Breast epithelium (tissue), 4 donors: ENCODE measurements around the gene EPHA2. TPM values are rescaled to one million over a fixed set of nuclear protein-coding genes. Genes with fewer than 3 reads are reported as not detected.

Experiments used
- DNase-seq, 2 donors: peaks; one replicate each; pipeline ENCODE4 v3.0.0-alpha.2; 2019; ENCODE audit warnings: low spot score in 2 of 2
- H3K27ac ChIP-seq, 2 donors: fragments of 200-600 bp; sonication (generic) in 1 of 2; one replicate each; pipeline ENCODE4 v1.5.1; 2016 to 2019; ENCODE audit warnings: mild to moderate bottlenecking in 1 of 2
- H3K27me3 ChIP-seq, 2 donors: fragments of 200-600 bp; sonication (generic) in 1 of 2; one replicate each; pipeline versions ENCODE4 v1.5.1 to v1.6.0; 2017 to 2019; ENCODE audit warnings: control low read depth in 1 of 2, mild to moderate bottlenecking in 1 of 2
- H3K36me3 ChIP-seq: fragments of 200-600 bp; one replicate; pipeline ENCODE4 v1.5.1; 2019
- H3K4me1 ChIP-seq, 2 donors: fragments of 200-600 bp; sonication (generic); one replicate each; pipeline ENCODE4 v1.5.1; 2016 to 2019; ENCODE audit warnings: control low read depth in 1 of 2
- H3K4me3 ChIP-seq, 3 donors: fragments of 200-600 bp; sonication (generic); 1 replicate in 2 of 3; 2 replicates in 1 of 3; pipeline ENCODE4 v1.5.1; 2016 to 2019; ENCODE audit warnings: mild to moderate bottlenecking in 3 of 3, moderate library complexity in 2 of 3
- H3K9me3 ChIP-seq, 2 donors: fragments of 200-600 bp; sonication (generic) in 1 of 2; one replicate each; pipeline ENCODE4 v1.5.1; 2016 to 2019; ENCODE audit warnings: control low read depth in 1 of 2
- POLR2A ChIP-seq: fragments of 450-650 bp; IDR thresholded peaks from one replicate; pipeline ENCODE4 v1.6.1; 2016; ENCODE audit warnings: antibody characterized with exemption, mild to moderate bottlenecking, moderate library complexity
- POLR2AphosphoS5 ChIP-seq, 3 donors: sonication (generic); formaldehyde crosslinking; IDR thresholded peaks; one replicate each; pipeline ENCODE4 v1.6.1; 2017; ENCODE audit warnings: antibody characterized with exemption in 3 of 3
- intact Hi-C: fragments of 100-400 bp; cut with DNase I; formaldehyde crosslinking; loops from one replicate; pipeline ENCODE4 v1.15.1; 2023; ENCODE audit warnings: low total_unique reads
- total RNA-seq, 3 donors: library from RNA; depleted of rRNA; stranded (reverse); fragments of >200 nt; gene quantifications; one replicate each; pipeline ENCODE4 v1.1.0, GENCODE V29; 2016
- TF ChIP-seq, protein P1 (sequence below), 3 donors: fragments of 450-650 bp; IDR thresholded peaks; one replicate each; pipeline ENCODE4 v1.5.1; 2016 to 2017; ENCODE audit warnings: antibody characterized with exemption in 3 of 3, mild to moderate bottlenecking in 3 of 3, moderate library complexity in 3 of 3

EPHA2 gene
- total RNA-seq, 3 donors from 2014 or later = 5.8 to 18.4 (median 16.7) TPM

DNA sequence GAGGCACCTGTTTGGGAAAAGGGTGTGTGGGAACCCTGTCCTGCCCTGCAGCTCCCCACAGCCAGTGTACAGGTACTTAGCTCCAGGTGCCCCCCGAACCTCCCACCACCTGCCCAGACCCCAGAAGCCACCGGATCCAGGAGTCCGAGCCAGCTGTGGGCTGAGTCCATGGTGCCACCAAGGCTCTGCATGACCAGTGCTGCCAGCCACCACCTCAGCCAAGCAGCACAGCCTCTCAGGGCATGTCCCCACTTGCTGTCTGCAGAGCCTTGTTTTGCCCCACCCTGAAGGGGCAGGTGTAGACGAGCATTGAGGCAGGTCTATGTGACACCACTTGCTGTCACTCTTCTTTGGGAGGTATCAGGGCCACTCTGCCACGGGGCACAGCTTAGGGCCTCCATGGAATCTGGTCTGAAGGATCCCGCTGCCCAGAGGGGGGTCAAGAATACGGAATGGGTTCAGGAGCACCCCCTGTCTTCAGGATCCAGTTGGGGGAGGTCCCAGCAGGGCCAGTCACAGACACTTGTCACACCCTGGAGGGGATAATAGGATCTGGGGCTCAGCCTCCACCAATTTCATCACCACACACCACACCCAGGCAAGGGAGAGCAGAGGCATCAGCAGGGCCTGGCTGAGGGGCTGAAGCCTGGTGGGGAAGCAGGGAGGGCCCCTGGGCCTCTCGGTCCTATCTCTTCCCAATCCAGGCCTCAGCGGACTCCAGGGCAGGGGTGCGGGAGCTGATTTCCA lies 28.9 kb upstream of the EPHA2 start:
- intact Hi-C loops = loop anchor here (2.0 kb wide), 1 partner anchor 102 kb away; no protein-coding TSS in a partner anchor
- Histone ChIP-seq H3K4me1 (peaks cover 11 to 22% of the 10 kb centered on the region in 2 donors), H3K27me3 (no peaks in the 10 kb centered on the region), H3K36me3 (no peaks in the 10 kb centered on the region), H3K4me3 (no peak overlapping the region), H3K27ac (peak overlapping the region; percentile 62 to 97), H3K9me3 (no peaks in the 10 kb centered on the region)
- DNase-seq = no peak
- TF ChIP-seq, protein P1, sequence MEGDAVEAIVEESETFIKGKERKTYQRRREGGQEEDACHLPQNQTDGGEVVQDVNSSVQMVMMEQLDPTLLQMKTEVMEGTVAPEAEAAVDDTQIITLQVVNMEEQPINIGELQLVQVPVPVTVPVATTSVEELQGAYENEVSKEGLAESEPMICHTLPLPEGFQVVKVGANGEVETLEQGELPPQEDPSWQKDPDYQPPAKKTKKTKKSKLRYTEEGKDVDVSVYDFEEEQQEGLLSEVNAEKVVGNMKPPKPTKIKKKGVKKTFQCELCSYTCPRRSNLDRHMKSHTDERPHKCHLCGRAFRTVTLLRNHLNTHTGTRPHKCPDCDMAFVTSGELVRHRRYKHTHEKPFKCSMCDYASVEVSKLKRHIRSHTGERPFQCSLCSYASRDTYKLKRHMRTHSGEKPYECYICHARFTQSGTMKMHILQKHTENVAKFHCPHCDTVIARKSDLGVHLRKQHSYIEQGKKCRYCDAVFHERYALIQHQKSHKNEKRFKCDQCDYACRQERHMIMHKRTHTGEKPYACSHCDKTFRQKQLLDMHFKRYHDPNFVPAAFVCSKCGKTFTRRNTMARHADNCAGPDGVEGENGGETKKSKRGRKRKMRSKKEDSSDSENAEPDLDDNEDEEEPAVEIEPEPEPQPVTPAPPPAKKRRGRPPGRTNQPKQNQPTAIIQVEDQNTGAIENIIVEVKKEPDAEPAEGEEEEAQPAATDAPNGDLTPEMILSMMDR (IDR thresholded peaks at IDR 0.05) = no peak
- no peak for TF ChIP-seq POLR2A
- TF ChIP-seq POLR2AphosphoS5 (IDR thresholded peaks at IDR 0.05) = no peak

- Histone ChIP-seq H3K27ac (peak overlapping the region; percentile 62 to 97), H3K4me1 (peaks cover 11 to 22% of the 10 kb centered on the region in 2 donors), H3K27me3 (no peaks in the 10 kb centered on the region), H3K4me3 (no peak overlapping the region), H3K9me3 (no peaks in the 10 kb centered on the region), H3K36me3 (no peaks in the 10 kb centered on the region)
- TF ChIP-seq POLR2AphosphoS5 (IDR thresholded peaks at IDR 0.05) (no peak), POLR2A (no peak)
- TF ChIP-seq, protein P1 (IDR thresholded peaks at IDR 0.05) = no peak
- DNase-seq = no peak
- intact Hi-C loops = loop anchor here (2.0 kb wide), 1 partner anchor 101 kb away; no protein-coding TSS in a partner anchor
Measured at GRCh38 chr1:16183765-16184556, 28.1 kb upstream of the EPHA2 start.

- no peak for DNase-seq
- intact Hi-C loops = no loop called here
Measured at GRCh38 chr1:16183179-16183578, 27.3 kb upstream of the EPHA2 start.

GRCh38 chr1:16181887-16182719 lies 26.2 kb upstream of the EPHA2 start:
- Histone ChIP-seq H3K27me3 (no peaks in the 10 kb centered on the region), H3K27ac (peak overlapping the region; percentile 95 to 97), H3K4me3 (peak overlapping the region in 1 of 3 donors; percentile 36), H3K4me1 (peaks cover 11 to 24% of the 10 kb centered on the region in 2 donors), H3K36me3 (no peaks in the 10 kb centered on the region), H3K9me3 (no peaks in the 10 kb centered on the region)
- intact Hi-C loops = no loop called here
- TF ChIP-seq, protein P1 (IDR thresholded peaks at IDR 0.05) = no peak
- peak; percentile 56 to 85 (median 75) for TF ChIP-seq POLR2AphosphoS5 (IDR thresholded peaks at IDR 0.05)
- DNase-seq = peak; percentile 92

More at GRCh38 chr1:16183179-16183578, 27.3 kb upstream of the EPHA2 start:
- peak overlapping the region in 1 of 2 donors; percentile 97 for H3K27ac ChIP-seq
- TF ChIP-seq POLR2AphosphoS5 (IDR thresholded peaks at IDR 0.05) = peak in 1 of 3 donors; percentile 44
- TF ChIP-seq, protein P1 (IDR thresholded peaks at IDR 0.05) = no peak
- H3K4me1 ChIP-seq = peaks cover 11 to 22% of the 10 kb centered on the region in 2 donors
- H3K4me3 ChIP-seq = no peak overlapping the region
- H3K27me3 ChIP-seq = no peaks in the 10 kb centered on the region
- no peaks in the 10 kb centered on the region for H3K36me3 ChIP-seq
- no peaks in the 10 kb centered on the region for H3K9me3 ChIP-seq
